Body of pancreas (tissue), 4 donors: ENCODE data around the gene TAF1C.

ENCODE experiments used
- POLR2A ChIP-seq, 3 donors: fragments of 450-650 bp; IDR thresholded peaks; one replicate each; pipeline ENCODE4 v1.6.1; 2016; ENCODE audit warnings: antibody characterized with exemption in 3 of 3, mild to moderate bottlenecking in 2 of 3
- TF ChIP-seq, protein P1 (sequence below), 7 experiments: fragments of 450-650 bp in 4 of 7; fragments of 200-600 bp in 3 of 7; sonication (generic) in 3 of 7; IDR thresholded peaks; one replicate each; pipeline ENCODE4 v1.5.1; 2016 to 2019; ENCODE audit warnings: antibody characterized with exemption in 7 of 7

DNA sequence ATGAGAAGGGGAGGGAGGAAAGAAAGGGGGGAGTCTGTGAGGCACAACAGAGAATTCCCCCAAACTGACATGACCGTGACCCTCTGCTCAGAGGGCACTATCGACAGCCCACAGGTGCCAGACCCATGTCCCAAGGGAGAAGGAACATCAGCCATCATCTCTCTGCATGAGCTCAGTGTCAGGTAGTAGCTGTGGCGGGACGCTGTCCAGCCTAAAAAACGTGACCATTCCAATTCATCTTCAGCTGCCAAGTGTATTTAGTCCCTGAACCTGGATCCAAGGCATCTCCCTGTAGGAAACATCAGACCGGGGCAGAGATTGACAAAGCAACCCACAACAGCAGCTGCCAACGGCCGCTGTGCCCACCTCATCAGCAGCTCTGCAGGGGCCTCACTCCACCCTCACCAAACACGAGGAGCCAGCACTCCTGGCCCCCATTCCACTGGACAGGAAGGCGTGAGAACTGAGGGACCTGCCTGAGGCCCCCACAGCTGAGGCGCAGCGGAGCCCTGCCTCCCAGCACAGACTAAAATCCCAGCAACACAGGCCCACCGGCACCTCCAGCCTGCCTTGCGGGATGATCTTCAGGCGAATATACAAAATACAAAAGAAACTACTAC is 8.6 kb downstream of the TAF1C start:
- TF ChIP-seq, protein P1, sequence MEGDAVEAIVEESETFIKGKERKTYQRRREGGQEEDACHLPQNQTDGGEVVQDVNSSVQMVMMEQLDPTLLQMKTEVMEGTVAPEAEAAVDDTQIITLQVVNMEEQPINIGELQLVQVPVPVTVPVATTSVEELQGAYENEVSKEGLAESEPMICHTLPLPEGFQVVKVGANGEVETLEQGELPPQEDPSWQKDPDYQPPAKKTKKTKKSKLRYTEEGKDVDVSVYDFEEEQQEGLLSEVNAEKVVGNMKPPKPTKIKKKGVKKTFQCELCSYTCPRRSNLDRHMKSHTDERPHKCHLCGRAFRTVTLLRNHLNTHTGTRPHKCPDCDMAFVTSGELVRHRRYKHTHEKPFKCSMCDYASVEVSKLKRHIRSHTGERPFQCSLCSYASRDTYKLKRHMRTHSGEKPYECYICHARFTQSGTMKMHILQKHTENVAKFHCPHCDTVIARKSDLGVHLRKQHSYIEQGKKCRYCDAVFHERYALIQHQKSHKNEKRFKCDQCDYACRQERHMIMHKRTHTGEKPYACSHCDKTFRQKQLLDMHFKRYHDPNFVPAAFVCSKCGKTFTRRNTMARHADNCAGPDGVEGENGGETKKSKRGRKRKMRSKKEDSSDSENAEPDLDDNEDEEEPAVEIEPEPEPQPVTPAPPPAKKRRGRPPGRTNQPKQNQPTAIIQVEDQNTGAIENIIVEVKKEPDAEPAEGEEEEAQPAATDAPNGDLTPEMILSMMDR (IDR thresholded peaks at IDR 0.05): no peak
- no peak for TF ChIP-seq POLR2A (IDR thresholded peaks at IDR 0.05)
